Endothelial cell of umbilical vein (primary cell): ENCODE results near the gene CYREN. TPM values are rescaled to one million over a fixed set of nuclear protein-coding genes. Genes with fewer than 3 reads are reported as not detected.
"Not testable (repeated sequence)": the region's sequence is repeated elsewhere in the genome, so short reads cannot be mapped to it uniquely, and the experiment has no call there.

Experiments
- BruUV-seq: library from RNA; stranded (reverse); fragments of 400-500 nt; replicated peaks from 2 replicates; lab custom pipeline; 2021; lab: Mats Ljungman, UMichigan
- CTCF ChIA-PET: fragments of 300-600, 350-600 bp; sonication (Branson Sonifier 250); formaldehyde crosslinking; loops from one replicate; lab custom pipeline; 2021; ENCODE audit warnings: antibody characterized with exemption, inconsistent platforms; lab: Charles Lee
- POLR2A ChIA-PET: fragments of 300-600, 350-600 bp; sonication (Branson Sonifier 250); formaldehyde crosslinking; loops from one replicate; lab custom pipeline; 2021; ENCODE audit warnings: antibody characterized with exemption, inconsistent platforms; lab: Charles Lee
- DNase-seq: peaks from one replicate; pipeline ENCODE4 v3.0.0-alpha.2; 2011; ENCODE audit warnings: low read depth, low spot score
- FAIRE-seq: peaks from 2 replicates; lab custom pipeline; 2011; peaks lifted over from hg19 to GRCh38; lab: Jason Lieb, UNC
- H2AFZ ChIP-seq: 2 replicates; pipeline ENCODE4 v1.6.0; 2012; ENCODE audit warnings: low read depth, low read length, control low read depth, inconsistent platforms
- H3K27ac ChIP-seq: 2 replicates; pipeline ENCODE4 v1.5.1; 2011; ENCODE audit warnings: low read depth, mild to moderate bottlenecking, control low read depth, low read length, moderate library complexity; ENCODE audit not compliant: insufficient read depth
- H3K27me3 ChIP-seq, 2 experiments: 2 replicates each; pipeline versions ENCODE4 v1.6.0 to v1.6.1; 2011; ENCODE audit warnings: low read length in 2 of 2, mixed read lengths in 1 of 2; ENCODE audit not compliant: control insufficient read depth in 2 of 2, insufficient read depth in 2 of 2
- H3K36me3 ChIP-seq, 2 experiments: 2 replicates in 1 of 2; 3 replicates in 1 of 2; pipeline ENCODE4 v1.5.1; 2011; ENCODE audit warnings: low read length in 2 of 2, mild to moderate bottlenecking in 1 of 2, moderate library complexity in 1 of 2; ENCODE audit not compliant: control insufficient read depth in 2 of 2, insufficient read depth in 2 of 2; ENCODE audit errors: extremely low read depth in 1 of 2
- H3K4me1 ChIP-seq: 3 replicates; pipeline ENCODE4 v1.5.1; 2011; ENCODE audit warnings: mild to moderate bottlenecking, low read length; ENCODE audit not compliant: control insufficient read depth, insufficient read depth; ENCODE audit errors: extremely low read depth
- H3K4me2 ChIP-seq: 2 replicates; pipeline ENCODE4 v1.6.1; 2011; ENCODE audit warnings: low read length, control low read depth, mixed read lengths; ENCODE audit not compliant: insufficient read depth
- H3K4me3 ChIP-seq, 3 experiments: fragments of 200-600 bp in 1 of 3; sonication (generic), shearing (Covaris generic) in 1 of 3; replicated peaks in 1 of 3; 2 replicates each; pipeline ENCODE4 v1.5.1; 2011 to 2016; ENCODE audit warnings: control low read depth in 3 of 3, low read length in 3 of 3, mild to moderate bottlenecking in 2 of 3, inconsistent platforms in 1 of 3, low read depth in 1 of 3, moderate library complexity in 1 of 3; ENCODE audit not compliant: insufficient read depth in 1 of 3
- H3K79me2 ChIP-seq: 2 replicates; pipeline ENCODE4 v1.6.0; 2012; ENCODE audit warnings: low read length, inconsistent platforms; ENCODE audit not compliant: control insufficient read depth, insufficient read depth
- H3K9ac ChIP-seq: replicated peaks from 2 replicates; pipeline ENCODE3; 2011; ENCODE audit warnings: low read length, control low read depth; ENCODE audit not compliant: insufficient read depth; ENCODE audit errors: extremely low read depth
- H3K9me1 ChIP-seq: replicated peaks from 3 replicates; pipeline ENCODE4 v1.6.0; 2011; ENCODE audit warnings: mild to moderate bottlenecking, low read length; ENCODE audit not compliant: control insufficient read depth, insufficient read depth; ENCODE audit errors: extremely low read depth
- H3K9me3 ChIP-seq: replicated peaks from 2 replicates; pipeline ENCODE4 v1.5.1; 2012; ENCODE audit warnings: low read length, inconsistent platforms; ENCODE audit not compliant: control insufficient read depth, insufficient read depth
- H4K20me1 ChIP-seq: replicated peaks from 2 replicates; pipeline ENCODE3; 2011; ENCODE audit warnings: mild to moderate bottlenecking, low read length; ENCODE audit not compliant: control insufficient read depth, insufficient read depth; ENCODE audit errors: extremely low read depth
- CTCF ChIP-seq, 2 donors: IDR thresholded peaks; 1 replicate in 1 of 2; 2 replicates in 1 of 2; pipeline ENCODE4 v1.5.1; 2011; ENCODE audit warnings: low read length in 2 of 2, mild to moderate bottlenecking in 2 of 2, moderate library complexity in 2 of 2, control low read depth in 1 of 2, inconsistent platforms in 1 of 2, low read depth in 1 of 2; ENCODE audit not compliant: insufficient read depth in 1 of 2; ENCODE audit errors: extremely low read depth in 1 of 2
- EZH2 ChIP-seq: IDR thresholded peaks from 2 replicates; pipeline ENCODE4 v1.6.1; 2012; ENCODE audit warnings: borderline replicate concordance, low read depth, mild to moderate bottlenecking, moderate library complexity, low read length, inconsistent platforms; ENCODE audit not compliant: severe bottlenecking
- FOS ChIP-seq: IDR thresholded peaks from 2 replicates; pipeline ENCODE4 v1.6.1; 2011; ENCODE audit warnings: mild to moderate bottlenecking, low read length, moderate library complexity, borderline replicate concordance; ENCODE audit not compliant: insufficient read depth
- GATA2 ChIP-seq: IDR thresholded peaks from 2 replicates; pipeline ENCODE4 v1.7.0; 2011; ENCODE audit warnings: low read depth, mild to moderate bottlenecking, moderate library complexity, mixed read lengths, low read length; ENCODE audit not compliant: insufficient read length, insufficient read depth
- JUN ChIP-seq: IDR thresholded peaks from 2 replicates; pipeline ENCODE4 v1.6.1; 2011; ENCODE audit warnings: borderline replicate concordance, low read depth; ENCODE audit not compliant: insufficient read length, insufficient read depth
- MAX ChIP-seq: IDR thresholded peaks from 2 replicates; pipeline ENCODE4 v1.6.1; 2011; ENCODE audit not compliant: insufficient read depth, insufficient read length
- MYC ChIP-seq: IDR thresholded peaks from one replicate; pipeline ENCODE4 v1.6.1; 2011; ENCODE audit warnings: mild to moderate bottlenecking, low read depth, low read length
- POLR2A ChIP-seq: IDR thresholded peaks from 2 replicates; pipeline ENCODE4 v1.6.1; 2012; ENCODE audit warnings: low read depth, mild to moderate bottlenecking, control low read depth, low read length
- POLR2AphosphoS5 ChIP-seq: IDR thresholded peaks from 2 replicates; pipeline ENCODE4 v1.6.1; 2012; ENCODE audit warnings: low read depth, mild to moderate bottlenecking, control low read depth, low read length, moderate library complexity; ENCODE audit not compliant: insufficient read depth
- dilution Hi-C: fragments of 300-500 bp; cut with MboI; formaldehyde crosslinking; loops from one replicate; pipeline ENCODE4 v1.15.0; 2019; ENCODE audit warnings: low sequenced_read_pairs; ENCODE audit not compliant: extremely low pct_ligation_motif_present
- intact Hi-C: fragments of 100-400 bp; cut with micrococcal nuclease; formaldehyde crosslinking; loops from one replicate; pipeline ENCODE4 v1.10.0; 2022
- polyA plus RNA-seq, 4 experiments: library from polyadenylated mRNA; depleted of rRNA in 3 of 4; stranded (reverse) in 3 of 4; unstranded in 1 of 4; fragments of >200 nt; gene quantifications; 2 replicates each; pipeline versions ENCODE4 v1.2.1 to v1.2.3, GENCODE V29; 2011 to 2012; ENCODE audit warnings: missing spikeins in 1 of 4
- total RNA-seq: library from RNA; stranded (reverse); gene quantifications from 2 replicates; pipeline ENCODE4 v1.2.3, GENCODE V29; 2021

CYREN gene
- total and polyA plus RNA-seq, 2 donors (not counting 3 experiments of a cell fraction or from before 2014, with no cell fraction given) = 19.1 to 30.8 TPM

GRCh38 chr7:135174941-135175340 lies 4.4 kb upstream of the CYREN start:
- Histone ChIP-seq H3K9me1 (no peaks in the 10 kb centered on the region), H3K9me3 (peaks cover 3% of the 10 kb centered on the region), H2AFZ (no peak overlapping the region), H4K20me1 (no peaks in the 10 kb centered on the region), H3K36me3 (no peaks in the 10 kb centered on the region), H3K4me1 (no peaks in the 10 kb centered on the region), H3K27me3 (no peaks in the 10 kb centered on the region), H3K79me2 (no peaks in the 10 kb centered on the region), H3K27ac (no peak overlapping the region), H3K9ac (no peak overlapping the region), H3K4me3 (no peak overlapping the region), H3K4me2 (no peak overlapping the region)
- BruUV-seq = no TSS peak
- POLR2A ChIA-PET = no interaction called here
- DNase-seq (no peak), FAIRE-seq (no peak)
- CTCF ChIA-PET = no interaction called here
- no peak for TF ChIP-seq GATA2
- TF ChIP-seq MAX = no peak
- no peak for TF ChIP-seq FOS
- TF ChIP-seq POLR2A = no peak
- TF ChIP-seq MYC = no peak
- no peak for TF ChIP-seq EZH2
- TF ChIP-seq POLR2AphosphoS5 = no peak
- no peak for TF ChIP-seq CTCF (IDR thresholded peaks at IDR 0.05; ENCODE audit: extremely low read depth in 1 of 2, insufficient read depth in 1 of 2, low read depth in 1 of 2, low read length in 2 of 2)
- TF ChIP-seq JUN = no peak
- intact Hi-C loops (loop anchor here (5.0 kb wide), 4 partner anchors 208 to 563 kb away; no protein-coding TSS in a partner anchor), dilution Hi-C loops (no loop called here)

- H3K27ac ChIP-seq, CTCF ChIA-PET, H4K20me1 ChIP-seq, H2AFZ ChIP-seq, BruUV-seq, H3K4me1 ChIP-seq, H3K79me2 ChIP-seq, H3K36me3 ChIP-seq, DNase-seq, H3K4me3 ChIP-seq, H3K9ac ChIP-seq, dilution Hi-C loops, H3K4me2 ChIP-seq, H3K9me3 ChIP-seq, FAIRE-seq, H3K27me3 ChIP-seq, POLR2A ChIA-PET, H3K9me1 ChIP-seq: not testable (repeated sequence)
- intact Hi-C loops = loop anchor here (5.0 kb wide), 4 partner anchors 207 to 562 kb away; no protein-coding TSS in a partner anchor
These were observed 3.4 kb upstream of the CYREN start for GRCh38 chr7:135173916-135174315.
